M059J (cell line): Measurements from ENCODE around the gene MUS81. TPM values are rescaled to one million over a fixed set of nuclear protein-coding genes. Genes with fewer than 3 reads are reported as not detected.
"Not testable (repeated sequence)": the region's sequence is repeated elsewhere in the genome, so short reads cannot be mapped to it uniquely, and the experiment has no call there.

Source experiments
- DNase-seq: peaks from one replicate; pipeline ENCODE4 v3.0.0-alpha.2; 2012; ENCODE audit warnings: low read depth
- total RNA-seq: library from RNA; depleted of rRNA; stranded (reverse); fragments of >200 nt; shearing (Covaris generic); gene quantifications from 2 replicates; pipeline ENCODE4 v1.2.3, GENCODE V29; 2014

MUS81 gene
- total RNA-seq, 1 experiment from 2014 or later: 42.4 TPM

DNA sequence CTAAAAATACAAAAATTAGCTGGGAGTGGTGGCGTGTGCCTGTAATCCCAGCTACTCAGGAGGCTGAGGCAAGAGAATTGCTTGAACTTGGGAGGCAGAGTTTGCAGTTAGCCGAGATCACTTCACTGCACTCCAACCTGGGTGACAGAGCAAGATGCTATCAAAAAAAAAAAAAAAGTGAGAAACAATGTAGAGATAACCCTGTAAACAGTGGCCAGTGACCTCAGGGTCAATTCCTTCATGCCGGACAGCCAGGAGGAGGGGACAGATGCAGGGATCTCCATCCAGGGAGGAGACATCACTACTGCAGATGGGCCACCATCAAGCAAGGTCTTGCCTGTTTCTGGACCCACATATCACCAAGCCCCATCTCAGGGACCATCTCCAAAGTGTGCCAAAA lies 12.5 kb upstream of the MUS81 start:
- no peak for DNase-seq

DNA sequence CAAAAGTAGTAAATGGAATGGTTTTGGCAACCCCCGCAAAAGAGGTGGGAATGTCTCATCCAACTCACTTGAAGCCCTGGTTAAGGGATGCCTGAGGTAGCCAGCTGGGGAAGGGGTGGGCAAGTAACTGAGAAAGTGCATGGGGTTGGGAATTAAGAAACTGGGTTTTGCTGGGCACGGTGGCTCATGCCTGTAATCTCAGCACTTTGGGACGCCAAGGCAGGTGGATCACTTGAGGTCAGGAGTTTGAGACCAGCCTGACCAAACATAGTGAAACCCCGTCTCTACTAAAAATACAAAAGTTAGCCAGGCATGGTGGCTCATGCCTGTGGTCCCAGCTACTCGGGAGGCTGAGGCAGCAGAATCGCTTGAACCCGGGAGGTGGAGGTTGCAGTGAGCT lies 11.5 kb upstream of the MUS81 start:
- DNase-seq: not testable (repeated sequence)

DNA sequence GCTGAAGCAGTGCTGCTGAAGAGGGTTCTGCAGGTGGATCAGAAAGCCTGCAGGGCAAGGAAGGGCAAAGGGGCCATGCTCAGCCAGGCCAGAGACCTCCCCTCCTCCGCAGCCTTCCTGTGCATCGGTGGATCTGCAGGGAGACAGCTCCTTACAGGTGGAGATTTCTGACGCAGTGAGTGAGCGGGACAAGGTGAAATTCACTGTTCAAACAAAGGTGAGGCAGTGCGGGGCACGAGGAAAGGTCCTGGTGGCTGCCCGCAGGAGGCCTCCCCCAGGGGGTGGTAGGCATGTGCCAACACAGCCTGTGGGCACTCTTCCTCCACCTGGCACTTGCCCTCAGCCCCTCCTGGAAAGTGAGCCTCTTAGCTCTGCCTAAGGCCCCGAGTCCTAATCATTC lies 10.9 kb upstream of the MUS81 start:
- DNase-seq: no peak

DNA sequence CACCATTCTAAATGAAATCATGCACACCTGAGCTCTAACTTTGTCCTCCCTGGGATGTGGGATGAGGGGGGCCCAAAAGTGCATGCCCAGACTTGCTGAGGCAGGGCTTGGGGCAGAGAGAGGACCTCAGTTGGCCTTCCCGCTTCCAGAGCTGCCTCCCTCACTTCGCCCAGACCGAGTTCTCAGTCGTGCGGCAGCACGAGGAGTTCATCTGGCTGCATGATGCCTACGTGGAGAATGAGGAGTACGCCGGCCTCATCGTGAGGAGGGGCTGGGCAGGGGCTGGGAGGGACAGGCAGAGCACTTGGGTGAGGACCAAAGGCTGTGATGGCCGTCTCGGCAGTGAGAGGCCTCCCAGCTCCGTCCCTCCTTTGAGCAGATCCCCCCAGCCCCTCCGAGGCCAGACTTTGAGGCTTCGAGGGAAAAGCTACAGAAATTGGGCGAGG lies 10.4 kb upstream of the MUS81 start:
- DNase-seq: no peak

DNA sequence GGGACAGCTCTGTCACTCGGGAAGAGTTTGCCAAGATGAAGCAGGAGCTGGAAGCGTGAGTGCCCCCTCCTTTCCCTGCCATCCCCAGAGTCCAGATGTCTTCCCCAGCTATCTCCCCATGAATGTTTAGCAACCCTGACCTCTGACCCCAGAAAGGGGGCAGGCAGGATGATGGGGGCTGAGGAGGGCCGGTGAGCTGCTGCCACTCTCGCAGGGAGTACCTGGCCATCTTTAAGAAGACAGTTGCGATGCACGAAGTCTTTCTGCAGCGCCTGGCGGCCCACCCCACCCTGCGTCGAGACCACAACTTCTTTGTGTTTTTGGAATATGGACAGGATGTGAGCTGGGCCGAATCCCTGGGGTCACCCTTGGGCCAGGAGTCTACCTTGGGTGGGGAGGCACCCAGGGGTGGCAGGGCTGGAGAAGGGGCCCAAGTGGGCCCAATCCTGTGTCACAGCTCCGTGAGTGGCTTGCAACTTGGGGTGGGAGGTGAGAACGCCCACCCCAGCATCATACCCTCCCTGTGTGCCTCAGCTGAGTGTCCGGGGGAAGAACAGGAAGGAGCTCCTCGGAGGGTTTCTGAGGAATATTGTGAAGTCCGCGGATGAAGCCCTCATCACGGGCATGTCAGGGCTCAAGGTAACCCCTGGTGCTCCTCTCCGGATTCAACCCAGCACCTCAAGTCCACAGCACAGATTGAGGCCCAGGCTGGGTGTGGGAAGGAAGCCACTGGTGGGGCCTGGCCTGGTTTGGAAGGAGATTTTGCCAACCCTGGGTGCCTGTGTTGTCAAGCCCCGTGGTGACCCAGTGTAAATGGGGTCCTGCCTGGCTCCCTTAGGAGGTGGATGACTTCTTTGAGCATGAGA lies 9.8 kb upstream of the MUS81 start:
- peak; percentile 30 for DNase-seq

DNA sequence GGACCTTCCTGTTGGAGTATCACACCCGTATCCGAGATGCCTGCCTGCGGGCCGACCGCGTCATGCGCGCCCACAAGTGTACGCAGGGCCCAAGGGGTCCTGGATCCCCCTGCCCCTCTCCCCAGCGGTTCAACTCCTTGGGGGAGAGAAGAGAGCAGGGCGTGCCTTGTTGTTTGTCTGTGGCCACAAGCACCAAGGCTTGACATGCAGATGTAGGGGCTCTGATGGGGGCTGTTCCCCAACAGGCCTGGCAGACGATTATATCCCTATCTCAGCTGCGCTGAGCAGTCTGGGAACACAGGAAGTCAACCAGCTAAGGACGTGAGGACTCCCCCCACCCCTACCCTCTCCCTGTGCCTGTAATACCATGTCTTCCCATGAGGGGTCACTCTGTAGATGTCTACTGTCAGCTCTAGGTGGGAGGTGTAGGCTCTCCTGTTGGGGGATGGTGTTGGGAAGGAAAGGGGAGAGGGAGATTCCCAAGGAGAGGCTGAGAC lies 9.1 kb upstream of the MUS81 start:
- peak; percentile 46 for DNase-seq

DNA sequence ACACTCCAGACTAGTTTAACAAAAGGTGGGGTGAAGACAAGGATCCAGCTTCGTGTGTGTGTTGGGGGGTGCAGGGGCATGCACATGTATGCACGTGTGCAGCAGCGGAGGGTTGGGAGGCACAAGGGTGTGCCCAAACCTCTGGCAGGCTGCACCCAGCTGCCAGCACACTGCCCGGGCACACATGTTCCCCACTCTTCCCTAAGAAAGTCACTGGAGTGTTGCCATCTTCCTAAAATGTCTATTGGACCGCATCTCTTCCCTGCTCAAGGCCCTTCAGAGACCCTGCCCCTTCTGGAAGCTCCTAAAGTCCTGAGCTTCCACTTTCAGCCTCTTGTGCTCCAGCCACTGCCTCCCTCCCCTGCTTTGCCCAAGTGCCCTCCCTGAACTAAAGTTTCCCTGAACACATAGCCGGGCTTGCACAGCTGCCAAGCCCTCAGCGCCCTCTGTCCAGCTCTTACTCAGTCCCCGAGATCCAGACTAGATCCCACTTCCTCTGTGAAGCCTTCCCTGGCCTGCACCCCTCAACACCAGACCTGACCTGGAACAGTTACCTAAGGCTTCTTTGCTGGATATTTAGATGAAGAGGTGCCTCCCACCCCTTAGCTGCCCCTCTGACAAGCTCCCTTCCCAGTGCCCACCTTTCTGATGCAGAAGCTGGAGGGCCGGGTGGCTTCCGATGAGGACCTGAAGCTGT lies 8.3 kb upstream of the MUS81 start:
- DNase-seq: peak; percentile 54

DNA sequence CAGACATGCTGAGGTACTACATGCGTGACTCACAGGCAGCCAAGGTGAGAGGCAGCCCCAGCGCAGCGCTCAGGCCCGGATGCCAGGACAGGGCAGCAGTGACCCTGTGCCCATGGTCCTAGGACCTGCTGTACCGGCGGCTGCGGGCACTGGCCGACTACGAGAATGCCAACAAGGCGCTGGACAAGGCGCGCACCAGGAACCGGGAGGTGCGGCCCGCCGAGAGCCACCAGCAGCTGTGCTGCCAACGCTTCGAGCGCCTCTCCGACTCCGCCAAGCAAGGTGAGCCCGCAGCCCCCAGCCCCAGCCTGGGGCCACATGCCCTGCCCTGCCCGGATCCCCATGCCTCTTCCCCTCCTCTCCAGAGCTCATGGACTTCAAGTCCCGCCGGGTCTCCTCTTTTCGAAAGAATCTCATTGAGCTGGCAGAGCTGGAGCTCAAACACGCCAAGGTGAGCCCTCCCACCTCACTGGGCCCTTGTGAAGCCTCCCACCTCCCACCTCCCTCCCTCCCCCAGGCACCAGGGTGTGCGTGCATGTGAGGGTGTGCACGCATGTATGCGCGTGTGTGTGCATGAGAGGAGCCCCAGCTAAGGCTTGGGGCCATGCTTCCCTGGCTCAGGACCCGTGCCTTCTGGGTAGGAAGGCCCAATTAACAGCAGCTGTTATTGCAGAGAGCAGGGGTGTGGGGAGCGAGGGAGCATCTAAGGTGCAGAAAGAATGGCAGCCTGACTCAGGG lies 7.6 kb upstream of the MUS81 start:
- DNase-seq: peak; percentile 39

DNA sequence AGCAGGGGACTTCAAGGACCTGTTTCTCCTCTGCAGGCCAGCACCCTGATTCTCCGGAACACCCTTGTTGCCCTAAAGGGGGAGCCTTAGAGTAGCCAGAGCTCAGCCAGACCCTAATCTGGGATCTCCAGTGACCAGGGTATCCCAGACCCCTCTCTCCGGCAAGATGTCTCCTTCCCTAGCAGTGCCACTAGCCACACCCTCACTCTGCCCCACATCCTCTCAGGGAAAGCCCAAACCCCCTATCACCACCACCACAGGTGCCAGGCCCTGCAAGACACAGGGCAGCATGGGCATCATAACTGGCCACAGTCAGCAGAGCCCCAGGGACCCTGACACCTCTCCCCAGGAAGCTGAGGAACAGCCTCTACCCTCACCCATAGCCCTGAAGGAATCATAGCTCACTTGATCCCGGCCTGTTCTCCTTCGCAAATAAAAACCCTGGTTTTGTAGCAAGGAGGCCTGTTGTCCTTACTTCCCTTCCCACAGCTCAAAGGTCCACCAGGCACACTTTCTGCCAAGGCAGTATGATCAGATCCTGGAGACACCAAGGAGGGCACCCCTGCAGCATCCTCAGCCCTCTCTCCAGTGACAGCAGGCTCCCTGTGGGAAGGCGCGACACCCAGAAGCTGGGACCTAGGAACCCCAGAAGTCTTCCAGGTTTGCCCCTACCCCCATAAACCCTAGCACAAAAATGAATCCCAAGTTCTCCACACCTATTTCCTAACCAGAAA lies 6.8 kb upstream of the MUS81 start:
- DNase-seq: no peak

DNA sequence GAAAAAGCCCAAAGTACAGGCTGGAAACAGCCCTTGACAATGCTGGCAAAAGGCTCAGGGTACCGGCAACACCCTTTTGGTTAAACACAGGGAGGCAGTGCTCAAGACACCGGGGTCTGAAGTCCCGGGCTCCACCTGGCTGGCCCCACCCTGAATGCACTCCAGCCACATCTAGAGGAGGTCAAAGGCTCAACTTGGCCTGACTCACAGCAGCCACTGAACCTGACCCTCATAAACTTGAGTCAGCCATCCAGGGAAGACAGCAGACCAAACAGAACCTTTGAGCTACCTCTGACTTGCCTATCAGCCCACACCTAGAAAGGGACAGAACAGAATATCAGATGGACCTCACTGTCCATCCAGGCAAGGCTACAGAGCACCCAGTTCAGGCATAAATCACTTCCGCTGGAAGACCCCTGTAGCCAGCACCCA lies 6.1 kb upstream of the MUS81 start:
- DNase-seq: no peak

DNA sequence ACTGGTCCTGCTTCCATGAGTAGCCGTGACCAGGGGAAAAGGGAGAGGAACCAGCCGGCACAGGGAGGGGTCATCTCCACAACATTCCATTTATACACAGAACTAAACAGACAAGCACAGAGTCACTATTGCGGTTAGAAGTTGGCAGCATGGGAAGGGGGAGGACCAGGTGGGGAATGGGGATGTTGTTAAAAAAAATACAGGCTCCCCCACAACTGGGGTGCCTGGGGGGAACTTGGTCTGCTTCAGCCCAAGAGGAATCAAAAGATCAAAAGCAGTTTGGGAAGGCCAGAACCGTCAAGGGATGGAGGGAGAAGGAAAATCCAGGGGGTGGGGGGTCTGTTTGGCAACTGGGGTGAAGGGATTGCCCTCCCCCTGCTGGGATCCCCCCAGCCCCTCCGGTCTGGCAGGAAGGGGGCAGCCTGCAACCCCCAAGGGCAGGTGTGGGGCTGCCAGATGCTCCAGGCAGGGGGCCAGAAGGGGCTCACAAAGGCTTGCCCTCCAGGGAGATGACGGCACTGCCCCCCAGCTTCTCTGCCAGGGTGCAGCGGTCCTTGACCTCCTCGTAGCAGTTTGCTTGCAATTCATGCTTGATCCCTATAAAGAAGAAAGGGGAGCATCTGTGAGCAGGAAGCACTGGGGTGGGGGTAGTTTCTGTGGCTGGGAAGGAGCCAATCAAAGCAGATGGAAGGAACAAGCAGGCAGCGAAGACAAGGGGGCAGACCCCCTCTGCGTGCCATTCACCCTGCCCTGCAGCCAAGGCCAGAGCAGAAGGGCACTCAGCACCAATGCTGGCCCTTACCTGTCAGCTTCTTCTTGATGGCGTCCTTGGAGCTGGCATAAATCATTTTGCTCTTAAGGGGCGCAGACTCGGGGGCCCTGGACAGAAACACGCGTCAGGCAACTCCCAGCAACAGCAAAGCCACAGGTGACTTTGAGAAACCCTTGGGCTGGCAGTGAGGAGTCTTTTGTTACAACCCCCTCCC lies 5.1 kb upstream of the MUS81 start:
- no peak for DNase-seq

DNA sequence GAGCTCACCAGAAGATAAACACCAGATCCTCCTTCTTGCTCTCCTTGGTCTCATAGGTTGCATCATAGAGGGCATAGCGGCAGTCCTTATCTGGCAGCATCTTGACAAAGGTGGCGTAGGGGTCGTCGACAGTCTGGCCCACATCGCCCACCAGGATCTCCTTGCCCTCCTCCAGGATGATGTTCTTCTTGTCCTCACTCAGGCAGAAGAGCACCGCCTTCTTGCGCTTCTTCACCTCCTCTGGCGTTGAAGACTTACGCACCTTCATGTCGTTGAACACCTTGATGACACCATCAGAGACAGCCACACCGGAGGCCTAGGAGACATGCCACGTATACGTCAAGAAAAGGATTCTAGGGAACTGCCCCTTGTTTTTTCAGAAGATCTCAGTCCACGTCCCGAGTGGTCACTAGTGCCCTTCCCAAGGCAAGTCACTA lies 4.3 kb upstream of the MUS81 start:
- DNase-seq: no peak

DNA sequence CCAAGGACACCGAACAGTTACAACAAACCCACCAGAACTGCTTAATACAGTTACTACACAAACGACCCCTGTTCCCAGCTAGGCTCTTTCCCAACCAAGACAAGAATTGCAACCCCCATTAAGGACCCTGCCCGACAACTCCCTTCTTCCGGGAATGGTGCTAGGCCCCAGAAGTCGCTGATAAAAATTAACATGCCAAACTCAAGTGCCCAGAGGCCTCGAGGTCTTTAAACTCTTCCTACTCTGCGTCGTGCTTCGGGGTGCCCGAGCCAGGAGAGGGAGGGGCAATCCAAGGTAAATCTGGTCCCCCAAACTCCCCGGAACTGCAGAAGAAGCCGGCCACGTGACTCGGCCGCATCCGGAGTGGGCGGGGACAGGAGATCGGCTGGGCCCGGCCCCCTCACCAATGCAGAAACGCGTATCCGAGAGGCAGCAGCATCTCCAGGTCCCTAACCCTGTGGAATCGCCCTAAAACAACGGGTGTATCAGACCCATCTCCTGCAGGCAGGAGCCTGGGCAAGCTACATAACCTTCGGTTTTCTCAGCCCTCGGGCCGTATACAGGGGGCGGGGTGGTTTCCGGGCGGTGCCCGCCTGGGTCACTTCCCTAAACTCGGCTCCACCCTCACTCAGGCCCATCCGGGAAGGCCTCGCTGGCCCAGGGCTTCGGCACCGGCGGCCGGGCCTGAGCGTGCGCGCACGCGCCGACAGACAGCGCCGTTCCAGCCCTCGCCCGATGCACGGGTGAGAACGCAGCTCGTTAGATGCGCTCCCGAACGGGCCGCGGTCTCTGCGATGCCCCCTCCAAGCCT lies 3.3 kb upstream of the MUS81 start:
- DNase-seq: peak; percentile 70

DNA sequence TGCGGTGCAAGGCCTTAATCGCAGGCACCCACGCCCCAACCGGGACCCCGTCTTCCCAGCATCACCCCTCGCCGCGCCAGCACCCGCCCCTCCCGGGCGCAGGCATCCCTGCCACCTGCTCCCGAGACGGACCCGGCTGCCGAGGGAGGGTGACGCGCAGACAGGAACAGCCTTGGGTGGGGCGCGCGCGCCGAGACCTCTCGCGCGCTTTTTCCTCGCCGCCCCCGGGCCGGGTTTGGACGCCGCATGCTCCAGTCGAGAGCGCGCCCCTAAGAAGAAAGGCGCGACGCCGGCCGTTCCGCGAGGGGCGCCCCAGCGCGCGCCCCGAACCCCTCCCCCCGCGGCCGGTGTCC lies 2.8 kb upstream of the MUS81 start:
- no peak for DNase-seq

DNA sequence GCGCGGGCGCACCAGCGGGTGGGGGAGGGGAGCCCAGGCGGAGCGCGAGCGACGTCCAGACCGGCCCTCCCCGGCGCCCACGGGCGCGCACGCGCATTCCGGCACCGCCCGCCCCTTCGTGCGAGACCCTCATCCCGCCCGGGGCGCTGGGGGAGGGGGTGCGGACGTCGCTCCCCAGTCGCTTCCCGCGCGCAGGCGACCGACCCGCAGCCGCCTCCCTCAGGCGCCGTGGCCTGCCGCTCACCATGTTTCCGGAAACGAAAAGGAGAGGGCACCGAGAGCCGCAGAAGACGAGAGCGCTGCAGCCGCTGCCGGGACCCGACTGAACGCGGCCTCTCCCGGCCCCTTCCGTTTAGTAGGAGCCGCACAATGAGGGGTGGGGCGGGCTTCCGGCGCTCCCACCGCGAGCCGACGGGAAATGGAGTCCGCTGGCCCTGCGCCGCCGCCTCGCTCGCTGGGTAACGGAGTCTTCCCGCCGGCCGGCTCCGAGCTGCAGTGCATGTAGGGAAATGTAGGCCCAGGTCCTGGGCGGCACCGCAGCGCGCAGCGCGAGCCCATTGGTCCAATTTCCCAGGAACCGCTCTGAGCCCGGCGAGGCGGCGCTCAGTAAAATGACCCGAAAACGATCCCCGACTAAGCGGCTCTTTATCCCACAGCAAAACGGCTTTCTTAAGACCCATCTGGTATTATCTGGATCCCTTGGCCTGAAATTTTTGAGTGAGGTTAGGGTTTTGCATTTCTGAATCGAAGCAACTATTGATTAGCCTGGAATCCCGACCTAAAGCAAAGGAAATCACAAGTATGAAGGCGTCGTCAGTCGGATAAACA lies 2.2 kb upstream of the MUS81 start, which contains the start of gene CFL1:
Gene CFL1, minus strand, starts transcription at position 328 of the 828 bp plus-strand sequence. Its CDS starts 81 bp downstream, at position 247.
- DNase-seq: peak; percentile 97

DNA sequence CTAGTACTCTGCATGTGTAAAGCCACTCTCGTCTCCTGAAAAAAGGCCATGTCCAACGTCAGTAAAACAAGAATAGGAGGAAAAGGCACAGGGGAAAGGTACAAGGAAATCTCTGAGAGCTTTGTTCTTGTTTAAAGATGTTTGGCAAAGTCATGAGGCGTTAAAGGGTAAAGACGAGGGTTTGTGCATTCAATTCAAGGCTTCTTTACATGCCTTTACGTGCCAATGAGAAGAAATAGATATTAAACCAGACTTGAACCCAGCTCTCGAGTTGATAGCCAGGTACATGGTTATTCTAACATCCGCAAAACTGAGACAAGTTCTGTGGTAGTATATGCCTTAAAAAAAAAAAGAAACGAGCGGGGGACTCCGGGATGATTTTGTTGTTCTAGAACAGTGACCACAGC lies 1.5 kb upstream of the MUS81 start:
- DNase-seq: no peak

DNA sequence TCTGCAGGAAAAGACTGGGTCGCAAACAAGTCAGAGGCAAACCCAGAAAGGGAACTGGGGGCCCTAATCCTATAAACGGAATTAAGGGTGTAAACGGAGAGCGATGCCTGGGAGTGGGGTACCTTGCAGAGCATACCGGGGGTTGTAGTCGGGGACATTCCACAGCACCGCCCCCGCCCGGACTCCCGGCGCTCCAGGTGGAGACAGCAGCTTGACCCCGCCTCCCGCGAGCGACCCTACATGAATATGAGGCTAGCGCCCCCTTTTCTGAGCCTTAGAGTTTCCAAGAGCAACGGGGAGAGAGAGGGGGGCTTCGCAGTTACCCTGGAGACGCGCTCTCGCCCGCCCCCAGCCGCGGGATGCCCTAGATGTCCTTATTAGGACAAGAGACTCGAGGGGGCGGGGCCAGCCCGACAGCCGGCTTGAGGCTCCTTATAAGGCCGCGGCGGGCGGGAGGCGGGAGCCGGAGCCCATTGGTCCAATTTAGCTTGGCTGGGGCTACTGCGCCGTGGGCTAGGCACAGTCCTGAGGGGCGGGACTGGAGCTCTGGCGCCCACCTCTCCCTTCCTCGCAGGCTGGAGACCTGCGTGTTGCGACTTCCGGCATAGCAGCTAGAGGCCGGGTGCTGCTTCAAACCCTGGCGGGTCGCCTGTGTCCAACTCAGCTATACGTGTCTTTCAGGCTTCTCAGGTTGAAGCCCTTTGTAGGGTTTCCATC lies 980 bp upstream of the MUS81 start:
- DNase-seq: peak; percentile 100

DNA sequence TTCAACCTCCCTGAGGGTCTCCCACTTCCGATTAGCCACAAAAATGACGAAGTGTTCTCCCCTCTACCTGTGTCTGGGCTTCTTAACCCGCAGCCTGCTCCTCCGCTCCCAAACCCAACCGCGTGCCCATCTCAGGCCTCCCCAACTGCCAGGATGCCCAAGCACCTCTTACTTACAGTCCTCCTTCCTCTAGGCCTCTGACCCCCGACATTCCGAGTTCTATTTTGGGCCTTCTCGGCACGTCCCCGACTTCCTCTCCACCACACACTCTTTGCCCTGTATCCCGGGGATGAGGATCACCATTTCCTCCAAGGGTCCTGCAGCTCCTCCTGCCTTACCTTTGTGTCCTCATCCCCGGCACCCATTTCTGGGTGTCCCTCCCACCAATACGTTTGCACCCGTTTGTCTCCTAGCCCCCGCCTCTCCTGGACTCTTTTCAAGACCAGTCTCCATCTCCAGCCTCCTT lies 388 bp upstream of the MUS81 start:
- DNase-seq: no peak
